NCI-H82 (cell line): Measurements from ENCODE around the gene EGLN2.
"Not testable (repeated sequence)": the region's sequence is repeated elsewhere in the genome, so short reads cannot be mapped to it uniquely, and the experiment has no call there.

Experiments used
- DNase-seq: peaks from one replicate; lab custom pipeline; 2025; lab: John Stamatoyannopoulos, UW

Gene EGLN2

GRCh38 chr19:40776932-40777644 is 21.9 kb upstream of the EGLN2 start:
- peak; percentile 98 for DNase-seq

GRCh38 chr19:40777645-40777936 is 21.4 kb upstream of the EGLN2 start:
- DNase-seq: no peak

GRCh38 chr19:40777937-40778705 is 20.9 kb upstream of the EGLN2 start, which contains the start of gene RAB4B:
TSS of gene RAB4B (plus strand) at chr19:40778247. CDS start at chr19:40778376, 129 bp downstream.
- DNase-seq: peak; percentile 100

- DNase-seq: no peak
These were observed 20.2 kb upstream of the EGLN2 start for GRCh38 chr19:40778706-40779284.

GRCh38 chr19:40780582-40780981 is 18.4 kb upstream of the EGLN2 start:
- no peak for DNase-seq

- DNase-seq: no peak
These were observed 17.9 kb upstream of the EGLN2 start for GRCh38 chr19:40781140-40781539.

- no peak for DNase-seq
These were observed 15.3 kb upstream of the EGLN2 start for GRCh38 chr19:40783711-40784110.

- not testable (repeated sequence) for DNase-seq
These were observed 14.8 kb upstream of the EGLN2 start for GRCh38 chr19:40784146-40784545.

GRCh38 chr19:40785526-40785925 is 13.5 kb upstream of the EGLN2 start:
- DNase-seq: no peak

- DNase-seq: no peak
These were observed 12.6 kb upstream of the EGLN2 start for GRCh38 chr19:40786060-40787037.

- DNase-seq: no peak
These were observed 7.6 kb upstream of the EGLN2 start for GRCh38 chr19:40791349-40791748.

- no peak for DNase-seq
These were observed 7.0 kb upstream of the EGLN2 start for GRCh38 chr19:40791996-40792395.

GRCh38 chr19:40797166-40797962 is 1.6 kb upstream of the EGLN2 start:
- DNase-seq: no peak

- peak; percentile 87 for DNase-seq
These were observed 868 bp upstream of the EGLN2 start for GRCh38 chr19:40797963-40798682.

- DNase-seq: peak; percentile 65
These were observed 757 bp downstream of the EGLN2 start for GRCh38 chr19:40799558-40800338.

- DNase-seq: no peak
These were observed 1.5 kb downstream of the EGLN2 start for GRCh38 chr19:40800339-40800996.

GRCh38 chr19:40800997-40801377 is 2.0 kb downstream of the EGLN2 start:
- DNase-seq: no peak

- no peak for DNase-seq
These were observed 2.7 kb downstream of the EGLN2 start for GRCh38 chr19:40801426-40802299.
